Measurements from ENCODE around the gene CDON. TPM values are rescaled to one million over a fixed set of nuclear protein-coding genes. Genes with fewer than 3 reads are reported as not detected.

The CDON gene
- total RNA-seq, 1 experiment from 2014 or later, result 0.91 TPM

- Mint-ChIP-seq H3K27ac (ENCODE audit: low read depth, unreplicated experiment) (no peak overlapping the region), H3K27me3 (ENCODE audit: insufficient read depth, unreplicated experiment) (peaks cover 3% of the 10 kb centered on the region), H3K36me3 (ENCODE audit: insufficient read depth, unreplicated experiment) (no peaks in the 10 kb centered on the region), H3K9me3 (ENCODE audit: unreplicated experiment) (no peaks in the 10 kb centered on the region), H3K4me1 (ENCODE audit: insufficient read depth, unreplicated experiment) (no peaks in the 10 kb centered on the region), H3K4me3 (ENCODE audit: unreplicated experiment) (no peak overlapping the region)
- TF ChIP-seq CTCF (IDR thresholded peaks at IDR 0.05; ENCODE audit: unreplicated experiment), result no peak
- DNase-seq (ENCODE audit: unreplicated experiment), result no peak
- no TSS peak for BruUV-seq (replicated peaks)
- intact Hi-C loops (cut with micrococcal nuclease), result no loop called here
- POLR2A ChIA-PET, result no interaction called here
- CTCF ChIA-PET, result interaction anchor here (1.4 kb wide), 1 partner anchor 177 kb away, joined by 4 read pairs; no protein-coding TSS in a partner anchor
Measured at GRCh38 chr11:126100716-126101115, 38.0 kb upstream of the CDON start.

- Mint-ChIP-seq H3K9me3 (ENCODE audit: unreplicated experiment) (no peaks in the 10 kb centered on the region), H3K4me3 (ENCODE audit: unreplicated experiment) (no peak overlapping the region), H3K27me3 (ENCODE audit: insufficient read depth, unreplicated experiment) (no peaks in the 10 kb centered on the region), H3K27ac (ENCODE audit: low read depth, unreplicated experiment) (no peak overlapping the region), H3K4me1 (ENCODE audit: insufficient read depth, unreplicated experiment) (no peaks in the 10 kb centered on the region), H3K36me3 (ENCODE audit: insufficient read depth, unreplicated experiment) (no peaks in the 10 kb centered on the region)
- DNase-seq (ENCODE audit: unreplicated experiment), result no peak
- ChIA-PET CTCF (interaction anchor here (0.7 to 1.8 kb wide), 4 partner anchors 37 to 1222 kb away, joined by 4 to 9 read pairs (median 5); no protein-coding TSS in a partner anchor), POLR2A (no interaction called here)
- intact Hi-C loops (cut with micrococcal nuclease), result no loop called here
- TF ChIP-seq CTCF (IDR thresholded peaks at IDR 0.05; ENCODE audit: unreplicated experiment), result no peak
- BruUV-seq (replicated peaks), result no TSS peak
Measured at GRCh38 chr11:126098204-126098769, 35.6 kb upstream of the CDON start.

GRCh38 chr11:126095745-126096144 lies 33.1 kb upstream of the CDON start:
- no peaks in the 10 kb centered on the region for H3K9me3 Mint-ChIP-seq (ENCODE audit: unreplicated experiment)
- intact Hi-C loops (cut with micrococcal nuclease), result no loop called here
- DNase-seq (ENCODE audit: unreplicated experiment), result no peak
- H3K36me3 Mint-ChIP-seq (ENCODE audit: insufficient read depth, unreplicated experiment), result no peaks in the 10 kb centered on the region
- ChIA-PET CTCF (interaction anchor here (0.5 to 1.1 kb wide), 6 partner anchors 9 to 173 kb away, joined by 3 to 5 read pairs (median 4); no protein-coding TSS in a partner anchor), POLR2A (no interaction called here)
- no peak for TF ChIP-seq CTCF (IDR thresholded peaks at IDR 0.05; ENCODE audit: unreplicated experiment)
- no peaks in the 10 kb centered on the region for H3K4me1 Mint-ChIP-seq (ENCODE audit: insufficient read depth, unreplicated experiment)
- no TSS peak for BruUV-seq (replicated peaks)
- no peaks in the 10 kb centered on the region for H3K27me3 Mint-ChIP-seq (ENCODE audit: insufficient read depth, unreplicated experiment)
- H3K27ac Mint-ChIP-seq (ENCODE audit: low read depth, unreplicated experiment), result no peak overlapping the region
- no peak overlapping the region for H3K4me3 Mint-ChIP-seq (ENCODE audit: unreplicated experiment)

GRCh38 chr11:126090452-126090851 lies 27.8 kb upstream of the CDON start:
- no peaks in the 10 kb centered on the region for H3K4me1 Mint-ChIP-seq (ENCODE audit: insufficient read depth, unreplicated experiment)
- no peaks in the 10 kb centered on the region for H3K27me3 Mint-ChIP-seq (ENCODE audit: insufficient read depth, unreplicated experiment)
- no peak overlapping the region for H3K27ac Mint-ChIP-seq (ENCODE audit: low read depth, unreplicated experiment)
- ChIA-PET POLR2A (interaction anchor here (0.6 kb wide), 1 partner anchor 56 kb away, joined by 3 read pairs; no protein-coding TSS in a partner anchor), CTCF (interaction anchor here (0.6 kb wide), 1 partner anchor 64 kb away, joined by 3 read pairs; no protein-coding TSS in a partner anchor)
- intact Hi-C loops (cut with micrococcal nuclease), result no loop called here
- H3K9me3 Mint-ChIP-seq (ENCODE audit: unreplicated experiment), result no peaks in the 10 kb centered on the region
- BruUV-seq (replicated peaks), result no TSS peak
- H3K36me3 Mint-ChIP-seq (ENCODE audit: insufficient read depth, unreplicated experiment), result no peaks in the 10 kb centered on the region
- DNase-seq (ENCODE audit: unreplicated experiment), result no peak
- no peak for TF ChIP-seq CTCF (IDR thresholded peaks at IDR 0.05; ENCODE audit: unreplicated experiment)
- no peak overlapping the region for H3K4me3 Mint-ChIP-seq (ENCODE audit: unreplicated experiment)

Data from MCF 10A (cell line).